SU-DHL-6 (cell line): ENCODE results near the gene PTBP3.

Experiments
- EZH2phosphoT487 ChIP-seq: fragments of 200-600 bp; sonication (generic), shearing (Covaris generic); conservative IDR thresholded peaks from 2 replicates; pipeline ENCODE4 v1.6.1; 2018; ENCODE audit warnings: mild to moderate bottlenecking, antibody characterized with exemption, low read length, moderate library complexity, mixed read lengths
- TF ChIP-seq, protein P1 (sequence below): fragments of 200-600 bp; sonication (generic); IDR thresholded peaks from one replicate; pipeline ENCODE4 v1.5.1; 2017; ENCODE audit warnings: antibody characterized with exemption, mild to moderate bottlenecking, low read length, moderate library complexity; ENCODE audit not compliant: insufficient read depth, poor library complexity, severe bottlenecking

DNA sequence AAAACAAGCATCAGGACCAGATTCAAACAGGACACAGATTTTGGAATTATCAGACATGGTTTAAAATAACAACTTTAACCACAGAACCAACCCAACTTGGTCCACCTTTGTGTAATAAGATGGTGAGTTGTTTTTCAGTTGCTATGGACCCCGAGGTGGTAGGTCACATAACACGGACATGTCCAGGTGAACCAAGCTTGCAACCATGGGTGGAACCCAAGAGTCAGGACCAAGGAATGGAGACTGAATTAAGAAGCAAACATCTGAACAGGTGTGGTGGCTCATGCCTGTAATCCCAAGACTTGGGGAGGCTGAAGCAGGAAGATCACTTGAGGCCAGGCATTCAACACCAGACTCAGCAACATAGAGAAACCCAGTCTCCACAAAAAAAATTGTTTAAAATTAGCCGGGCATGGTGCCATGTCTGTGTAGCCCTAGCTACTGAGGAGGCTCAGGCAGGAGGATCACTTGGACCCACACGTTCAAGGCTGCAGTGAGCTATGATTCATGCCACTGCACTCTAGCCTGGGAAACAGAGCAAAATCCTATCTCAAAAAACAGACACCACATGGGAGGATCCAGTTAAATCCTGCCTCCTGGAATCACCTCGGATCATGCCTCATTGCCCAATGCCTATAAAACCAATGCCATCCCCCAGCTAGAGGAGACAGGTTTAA is 10.6 kb downstream of the PTBP3 start:
- TF ChIP-seq, protein P1, sequence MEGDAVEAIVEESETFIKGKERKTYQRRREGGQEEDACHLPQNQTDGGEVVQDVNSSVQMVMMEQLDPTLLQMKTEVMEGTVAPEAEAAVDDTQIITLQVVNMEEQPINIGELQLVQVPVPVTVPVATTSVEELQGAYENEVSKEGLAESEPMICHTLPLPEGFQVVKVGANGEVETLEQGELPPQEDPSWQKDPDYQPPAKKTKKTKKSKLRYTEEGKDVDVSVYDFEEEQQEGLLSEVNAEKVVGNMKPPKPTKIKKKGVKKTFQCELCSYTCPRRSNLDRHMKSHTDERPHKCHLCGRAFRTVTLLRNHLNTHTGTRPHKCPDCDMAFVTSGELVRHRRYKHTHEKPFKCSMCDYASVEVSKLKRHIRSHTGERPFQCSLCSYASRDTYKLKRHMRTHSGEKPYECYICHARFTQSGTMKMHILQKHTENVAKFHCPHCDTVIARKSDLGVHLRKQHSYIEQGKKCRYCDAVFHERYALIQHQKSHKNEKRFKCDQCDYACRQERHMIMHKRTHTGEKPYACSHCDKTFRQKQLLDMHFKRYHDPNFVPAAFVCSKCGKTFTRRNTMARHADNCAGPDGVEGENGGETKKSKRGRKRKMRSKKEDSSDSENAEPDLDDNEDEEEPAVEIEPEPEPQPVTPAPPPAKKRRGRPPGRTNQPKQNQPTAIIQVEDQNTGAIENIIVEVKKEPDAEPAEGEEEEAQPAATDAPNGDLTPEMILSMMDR, result no peak
- TF ChIP-seq EZH2phosphoT487, result no peak
